Cardiac fibroblast (primary cell): ENCODE measurements around the gene C2orf66.

ENCODE experiments used
- DNase-seq, 2 donors: peaks; one replicate each; pipeline versions ENCODE4 v3.0.0 to v3.0.0-alpha.2; 2010; ENCODE audit warnings: low read depth in 2 of 2
- H3K4me3 ChIP-seq, 2 donors: replicated peaks in 1 of 2; 1 replicate in 1 of 2; 2 replicates in 1 of 2; pipeline ENCODE4 v1.5.1; 2011; ENCODE audit warnings: low read depth in 2 of 2, low read length in 2 of 2, mild to moderate bottlenecking in 2 of 2, moderate library complexity in 1 of 2
- CTCF ChIP-seq: IDR thresholded peaks from one replicate; pipeline ENCODE4 v1.5.1; 2011; ENCODE audit warnings: low read depth, mild to moderate bottlenecking, low read length, inconsistent platforms

Gene C2orf66

GRCh38 chr2:196809260-196809659 is at the start of gene C2orf66:
TSS of gene C2orf66 (minus strand) at chr2:196809355. CDS start at chr2:196809336, 19 bp downstream.
- TF ChIP-seq CTCF, result no peak
- DNase-seq, result no peak
- H3K4me3 ChIP-seq, result no peak within 1 kb of the TSS

GRCh38 chr2:196854629-196855028 is 45.5 kb upstream of the C2orf66 start:
- no peak for TF ChIP-seq CTCF
- DNase-seq, result no peak
- no peak overlapping the region for H3K4me3 ChIP-seq

- no peak for DNase-seq
- no peak overlapping the region for H3K4me3 ChIP-seq
- TF ChIP-seq CTCF, result no peak
These were observed 44.3 kb upstream of the C2orf66 start for GRCh38 chr2:196853301-196854087.

- DNase-seq, result peak in 1 of 2 donors; percentile 12
- H3K4me3 ChIP-seq, result no peak overlapping the region
- TF ChIP-seq CTCF, result no peak
These were observed 41.9 kb upstream of the C2orf66 start for GRCh38 chr2:196851088-196851487.

- TF ChIP-seq CTCF, result peak; percentile 51
- DNase-seq, result peak; percentile 50 to 65
- H3K4me3 ChIP-seq, result no peak overlapping the region
These were observed 40.7 kb upstream of the C2orf66 start for GRCh38 chr2:196849895-196850294.

- TF ChIP-seq CTCF, result no peak
- H3K4me3 ChIP-seq, result no peak overlapping the region
- DNase-seq, result no peak
These were observed 37.1 kb upstream of the C2orf66 start for GRCh38 chr2:196846295-196846694.
